Kasumi-1 (cell line): ENCODE measurements around the gene PARP12.

ENCODE experiments used
- DNase-seq, 2 experiments: peaks; one replicate each; lab custom pipeline; 2025; lab: John Stamatoyannopoulos, UW

The PARP12 gene

GRCh38 chr7:139991911-139992310 lies 70.8 kb downstream of the PARP12 start:
- no peak for DNase-seq

- no peak for DNase-seq
These were observed 71.5 kb downstream of the PARP12 start for GRCh38 chr7:139991269-139991666.

- no peak for DNase-seq
These were observed 72.0 kb downstream of the PARP12 start for GRCh38 chr7:139990571-139991268.

- no peak for DNase-seq
These were observed 72.6 kb downstream of the PARP12 start for GRCh38 chr7:139990142-139990535.

GRCh38 chr7:139989366-139990141 lies 73.2 kb downstream of the PARP12 start:
- DNase-seq: no peak

- no peak for DNase-seq
These were observed 74.8 kb downstream of the PARP12 start for GRCh38 chr7:139987691-139988516.

GRCh38 chr7:139985811-139986210 lies 76.9 kb downstream of the PARP12 start:
- DNase-seq: no peak

- no peak for DNase-seq
These were observed 77.9 kb downstream of the PARP12 start for GRCh38 chr7:139984642-139985539.

- DNase-seq: no peak
These were observed 79.5 kb downstream of the PARP12 start for GRCh38 chr7:139982927-139983920.

GRCh38 chr7:139981511-139981895 lies 81.2 kb downstream of the PARP12 start:
- no peak for DNase-seq

- no peak for DNase-seq
These were observed 85.7 kb downstream of the PARP12 start for GRCh38 chr7:139976838-139977656.

- DNase-seq: no peak
These were observed 86.5 kb downstream of the PARP12 start for GRCh38 chr7:139976055-139976837.

GRCh38 chr7:139974179-139974811 lies 88.5 kb downstream of the PARP12 start:
- no peak for DNase-seq
